ENCODE results near the gene FBP1. TPM values are rescaled to one million over a fixed set of nuclear protein-coding genes. Genes with fewer than 3 reads are reported as not detected.
"Not testable (repeated sequence)": the region's sequence is repeated elsewhere in the genome, so short reads cannot be mapped to it uniquely, and the experiment has no call there.

The FBP1 gene
- total RNA-seq, 1 experiment from 2014 or later, result 63.3 TPM

DNA sequence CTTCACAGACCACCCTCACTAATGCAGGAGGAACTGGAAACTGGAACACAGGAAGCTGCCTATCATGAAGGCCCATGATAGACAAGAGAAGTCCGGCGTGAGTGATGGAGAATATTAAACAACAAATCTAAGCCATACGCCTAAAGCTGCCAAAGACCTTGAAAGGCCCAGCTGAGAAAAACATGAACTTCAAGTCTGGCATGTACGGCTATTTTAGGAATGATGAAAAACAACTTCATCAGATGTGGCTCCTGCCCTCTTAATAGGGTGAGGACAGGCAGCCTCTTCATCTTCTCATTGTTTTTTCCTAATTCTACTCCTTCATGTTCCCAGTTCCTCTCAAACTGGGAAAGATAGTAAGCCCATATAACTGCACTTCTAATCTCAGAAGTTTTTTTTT is 20.3 kb downstream of the FBP1 start:
- DNase-seq (ENCODE audit: low spot score), result no peak

DNA sequence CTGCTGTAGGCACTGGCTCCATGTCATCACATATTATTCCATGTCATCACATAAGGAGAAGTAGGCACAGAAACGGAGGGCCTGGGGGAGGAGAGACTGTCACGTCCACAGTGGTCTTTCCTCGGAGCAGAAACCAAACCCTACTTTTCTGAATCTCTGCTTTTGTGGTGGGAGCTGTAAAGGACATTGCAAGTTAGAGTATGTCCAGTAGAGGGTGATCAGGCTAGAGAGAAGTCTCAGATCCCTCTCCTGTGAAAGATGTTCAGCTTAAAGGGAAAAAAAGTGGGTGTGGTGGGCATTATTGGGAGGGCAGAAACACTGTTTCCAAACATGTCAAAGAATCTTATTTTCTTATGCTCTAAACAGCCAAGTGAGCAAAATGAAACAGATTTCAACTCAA is 26.3 kb downstream of the FBP1 start:
- no peak for DNase-seq (ENCODE audit: low spot score)

GRCh38 chr9:94612071-94612470 is 27.2 kb downstream of the FBP1 start:
- DNase-seq (ENCODE audit: low spot score), result peak; percentile 65

- DNase-seq (ENCODE audit: low spot score), result no peak
Measured at GRCh38 chr9:94611638-94612068, 27.7 kb downstream of the FBP1 start.

DNA sequence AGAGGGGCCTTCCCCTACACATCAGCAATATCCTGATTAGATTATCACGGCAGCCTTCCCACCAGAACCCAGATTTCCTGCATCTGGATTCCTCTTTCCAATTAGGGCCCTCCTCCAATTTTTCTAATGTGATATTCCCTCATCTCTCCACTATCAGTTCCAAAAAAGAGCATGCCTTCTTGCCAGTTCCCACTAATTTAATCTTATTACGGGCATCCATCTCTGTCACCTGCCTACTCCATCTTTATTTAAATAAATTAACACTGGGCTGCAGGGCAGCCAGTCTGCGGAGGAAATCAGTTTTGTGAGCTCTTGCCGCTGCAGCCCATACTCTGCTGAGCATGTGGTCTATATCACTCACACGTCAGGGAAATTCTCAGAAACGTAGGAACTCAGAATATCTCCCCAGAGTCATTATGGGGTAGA is 29.1 kb downstream of the FBP1 start:
- no peak for DNase-seq (ENCODE audit: low spot score)

GRCh38 chr9:94607423-94607691 is 32.0 kb downstream of the FBP1 start:
- no peak for DNase-seq (ENCODE audit: low spot score)

GRCh38 chr9:94606646-94607422 is 32.5 kb downstream of the FBP1 start:
- peak; percentile 18 for DNase-seq (ENCODE audit: low spot score)

DNA sequence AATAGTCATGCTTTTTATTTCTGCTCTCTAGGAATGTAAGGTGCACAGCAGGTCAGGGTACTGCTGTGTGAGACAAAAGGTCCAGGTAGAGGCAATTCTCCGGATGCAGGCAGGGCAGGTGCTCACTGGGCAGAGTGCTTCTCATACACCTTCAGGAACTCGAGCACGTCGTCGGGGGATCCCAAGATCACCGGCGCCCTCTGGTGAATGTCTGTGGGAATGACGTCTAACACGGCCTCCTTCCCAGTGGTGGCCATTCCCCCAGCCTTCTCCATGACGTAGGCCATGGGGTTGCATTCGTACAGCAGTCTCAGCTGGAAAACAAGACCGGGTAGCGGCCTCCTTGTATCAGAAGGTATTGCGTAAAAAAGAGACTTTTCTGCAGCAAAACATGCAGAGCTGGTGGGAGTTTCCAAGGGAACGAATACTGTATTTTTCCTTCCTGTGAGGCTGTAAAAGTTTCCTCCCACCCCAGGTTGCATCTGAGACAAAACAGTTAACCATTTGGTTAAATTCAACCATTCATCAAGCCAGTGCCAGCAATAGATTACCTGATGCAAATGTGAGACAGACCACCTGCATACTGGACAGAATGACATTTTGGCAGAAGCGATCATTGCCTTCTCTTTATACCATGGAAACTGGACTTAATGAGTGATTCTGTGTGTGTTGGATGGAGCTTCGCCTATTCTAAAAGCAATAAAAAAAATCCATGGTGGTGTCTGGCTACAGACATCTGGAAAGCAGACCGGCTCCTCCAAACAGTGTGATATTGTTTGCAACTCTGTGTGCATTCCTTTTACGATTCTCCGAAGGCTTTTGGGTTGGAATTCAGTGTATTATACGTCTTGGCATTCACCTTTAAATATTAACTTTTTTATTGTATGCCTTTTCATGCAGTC is 35.8 kb downstream of the FBP1 start:
- peak; percentile 92 for DNase-seq (ENCODE audit: low spot score)

DNA sequence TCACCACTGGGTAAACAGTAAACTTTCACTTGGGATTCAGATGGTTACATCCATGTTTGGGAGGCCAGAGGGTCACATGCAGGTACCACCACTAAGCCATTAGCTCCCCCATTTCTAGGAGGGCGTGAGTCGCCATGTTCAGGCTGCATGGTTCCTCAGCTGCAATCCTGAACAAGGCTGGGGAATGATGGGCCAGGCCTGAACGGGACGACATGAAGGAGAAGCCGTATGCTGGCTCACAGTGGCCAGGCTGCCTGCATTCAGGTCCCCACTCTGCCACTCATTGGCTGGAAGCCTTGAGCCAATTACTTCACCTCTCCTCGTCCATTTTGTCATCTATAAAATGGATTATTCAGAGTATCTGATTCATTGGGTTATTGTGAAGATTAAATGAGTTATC is 36.7 kb downstream of the FBP1 start:
- no peak for DNase-seq (ENCODE audit: low spot score)

DNA sequence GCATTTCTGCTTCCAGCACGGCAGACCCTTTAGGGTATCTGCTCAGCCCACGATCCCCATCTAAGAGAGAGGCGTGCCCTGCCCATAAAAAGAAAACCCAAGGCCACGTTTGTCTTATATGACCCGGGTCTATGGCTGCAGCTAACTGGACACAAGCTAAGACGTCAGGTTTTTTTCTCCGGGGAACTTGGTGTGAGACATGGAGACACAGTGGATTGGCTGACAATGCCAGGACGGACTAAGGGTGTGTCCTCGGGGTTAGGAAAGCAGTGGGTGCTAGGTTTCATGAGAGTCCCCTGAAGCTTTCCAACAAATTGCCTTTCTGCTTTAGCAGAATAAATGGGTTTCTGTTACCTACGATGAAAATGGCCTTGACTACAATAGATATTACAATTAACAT is 38.6 kb downstream of the FBP1 start:
- no peak for DNase-seq (ENCODE audit: low spot score)

- no peak for DNase-seq (ENCODE audit: low spot score)
Measured at GRCh38 chr9:94600258-94600657, 39.1 kb downstream of the FBP1 start.

- DNase-seq (ENCODE audit: low spot score), result no peak
Measured at GRCh38 chr9:94599102-94599501, 40.2 kb downstream of the FBP1 start.

GRCh38 chr9:94593459-94594345 is 45.6 kb downstream of the FBP1 start, which contains the start of gene FBP2:
Gene FBP2, minus strand, starts transcription at chr9:94593824. Its CDS starts 98 bp downstream, at chr9:94593726.
- DNase-seq (ENCODE audit: low spot score), result no peak

GRCh38 chr9:94592683-94593082 is 46.6 kb downstream of the FBP1 start:
- DNase-seq (ENCODE audit: low spot score), result not testable (repeated sequence)

- DNase-seq (ENCODE audit: low spot score), result no peak
Measured at GRCh38 chr9:94591876-94592275, 47.4 kb downstream of the FBP1 start.

DNA sequence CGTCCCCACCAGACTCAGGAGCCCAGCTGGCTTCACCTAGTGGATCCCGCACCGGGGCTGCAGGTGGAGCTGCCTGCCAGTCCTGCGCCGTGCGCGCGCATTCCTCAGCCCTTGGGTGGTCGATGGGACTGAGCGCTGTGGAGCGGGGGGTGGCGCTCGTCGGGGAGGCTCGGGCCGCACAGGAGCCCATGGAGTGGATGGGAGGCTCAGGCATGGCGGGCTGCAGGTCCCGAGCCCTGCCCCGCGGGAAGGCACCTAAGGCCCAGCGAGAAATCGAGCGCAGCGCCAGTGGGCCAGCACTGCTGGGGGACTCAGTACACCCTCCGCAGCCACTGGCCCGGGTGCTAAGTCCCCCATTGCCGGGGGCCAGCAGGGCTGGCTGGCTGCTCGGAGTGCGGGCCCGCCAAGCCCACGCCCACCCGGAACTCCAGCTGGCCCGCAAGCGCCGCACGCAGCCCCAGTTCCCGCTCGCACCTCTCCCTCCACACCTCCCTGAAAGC is 48.2 kb downstream of the FBP1 start:
- not testable (repeated sequence) for DNase-seq (ENCODE audit: low spot score)

GRCh38 chr9:94588681-94589080 is 50.6 kb downstream of the FBP1 start:
- DNase-seq (ENCODE audit: low spot score), result no peak

DNA sequence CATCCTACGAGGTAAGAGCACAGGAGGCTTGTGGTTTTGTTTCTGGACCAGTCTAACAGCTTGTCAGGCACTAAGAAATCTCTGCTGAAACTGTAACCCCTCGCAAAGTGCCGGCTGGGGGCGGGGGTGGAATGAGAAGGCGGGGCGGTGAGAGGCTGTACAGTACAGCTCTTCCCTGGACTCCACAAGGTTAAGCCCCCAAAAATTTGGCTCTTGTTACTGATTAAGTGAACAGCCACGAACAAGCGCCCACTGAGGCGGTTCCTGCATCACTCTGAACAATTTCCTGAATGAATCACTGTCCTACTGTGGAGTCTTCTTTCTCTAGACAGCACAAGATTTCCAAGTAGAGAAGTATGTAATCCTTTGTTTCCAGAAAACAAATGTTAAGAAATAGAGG is 52.5 kb downstream of the FBP1 start:
- DNase-seq (ENCODE audit: low spot score), result no peak

DNA sequence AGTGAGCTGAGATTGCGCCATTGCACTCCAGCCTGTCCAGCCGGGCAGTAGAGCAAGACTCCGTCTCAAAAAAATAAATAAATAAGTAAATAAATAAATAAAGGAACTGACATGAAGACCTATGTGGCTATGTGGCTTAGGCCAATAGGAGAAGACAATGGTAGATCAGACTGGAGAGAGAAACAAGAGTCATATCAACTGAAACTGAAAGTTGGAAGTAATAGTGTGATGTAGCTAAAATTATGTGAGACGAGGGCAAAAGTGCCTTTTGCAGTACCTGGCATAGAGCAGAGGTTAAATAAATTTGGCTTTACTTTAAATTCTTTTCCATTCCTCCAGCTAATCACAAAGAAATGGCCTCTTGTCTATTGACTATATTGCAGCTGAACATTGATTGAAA is 53.0 kb downstream of the FBP1 start:
- no peak for DNase-seq (ENCODE audit: low spot score)

DNA sequence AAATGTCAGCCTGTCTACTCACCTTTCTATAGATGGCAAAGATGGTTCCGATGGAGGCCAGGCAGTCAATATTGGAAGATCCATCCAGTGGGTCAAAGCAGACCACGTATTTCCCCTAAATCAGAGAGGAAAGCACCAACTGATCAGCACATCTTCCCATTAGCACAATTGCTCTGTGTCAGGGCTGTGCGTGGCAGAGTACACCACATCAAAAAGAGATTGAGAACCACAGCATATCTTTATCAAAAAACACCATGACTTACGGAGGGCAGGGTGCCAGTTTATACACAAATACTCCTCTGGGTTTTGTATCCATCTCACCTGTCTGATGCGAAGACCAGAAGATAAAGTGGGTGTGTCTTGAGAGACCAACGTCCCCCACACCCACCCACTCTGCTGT is 54.8 kb downstream of the FBP1 start:
- no peak for DNase-seq (ENCODE audit: low spot score)

- DNase-seq (ENCODE audit: low spot score), result no peak
Measured at GRCh38 chr9:94581728-94582127, 57.6 kb downstream of the FBP1 start.

DNA sequence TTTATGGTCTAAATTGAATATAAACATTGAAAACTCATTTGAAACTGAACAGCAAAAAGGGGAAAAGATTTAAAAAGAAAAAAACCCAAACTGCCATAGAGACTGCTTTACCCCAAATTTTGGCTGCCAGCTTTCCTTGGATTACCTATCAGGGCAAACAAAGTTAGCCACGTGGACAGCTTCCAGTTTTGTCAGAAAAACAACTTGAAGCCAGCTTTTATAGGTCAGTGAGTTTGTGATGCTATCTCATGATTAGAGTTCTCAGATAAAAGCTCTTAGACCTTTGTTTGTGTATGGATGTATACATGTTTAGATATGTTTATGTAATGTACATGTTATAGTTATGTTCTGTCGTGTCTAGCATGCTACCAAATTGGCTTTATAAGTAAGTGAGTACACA is 61.7 kb downstream of the FBP1 start:
- no peak for DNase-seq (ENCODE audit: low spot score)
